ENCODE measurements around the gene TIGIT.

The TIGIT gene

GRCh38 chr3:114308377-114308776 is 14.5 kb downstream of the TIGIT start:
- in situ Hi-C loops (cut with MboI; ENCODE audit: low pct_unique_long_range_greater_than_20kb, low sequenced_read_pairs): no loop called here
- DNase-seq: no peak

- DNase-seq: no peak
- in situ Hi-C loops (cut with MboI; ENCODE audit: low pct_unique_long_range_greater_than_20kb, low sequenced_read_pairs): no loop called here
Observed at GRCh38 chr3:114308830-114309229, 15.0 kb downstream of the TIGIT start.

GRCh38 chr3:114310695-114311094 is 16.9 kb downstream of the TIGIT start:
- no peak for DNase-seq
- in situ Hi-C loops (cut with MboI; ENCODE audit: low pct_unique_long_range_greater_than_20kb, low sequenced_read_pairs): no loop called here

- no peak for DNase-seq
- in situ Hi-C loops (cut with MboI; ENCODE audit: low pct_unique_long_range_greater_than_20kb, low sequenced_read_pairs): no loop called here
Observed at GRCh38 chr3:114313426-114313825, 19.6 kb downstream of the TIGIT start.

GRCh38 chr3:114314282-114314681 is 20.5 kb downstream of the TIGIT start:
- in situ Hi-C loops (cut with MboI; ENCODE audit: low pct_unique_long_range_greater_than_20kb, low sequenced_read_pairs): no loop called here
- no peak for DNase-seq

- DNase-seq: no peak
- in situ Hi-C loops (cut with MboI; ENCODE audit: low pct_unique_long_range_greater_than_20kb, low sequenced_read_pairs): no loop called here
Observed at GRCh38 chr3:114318295-114318694, 24.5 kb downstream of the TIGIT start.

- no peak for DNase-seq
- in situ Hi-C loops (cut with MboI; ENCODE audit: low pct_unique_long_range_greater_than_20kb, low sequenced_read_pairs): no loop called here
Observed at GRCh38 chr3:114319453-114319852, 25.6 kb downstream of the TIGIT start.

GRCh38 chr3:114320246-114320645 is 26.4 kb downstream of the TIGIT start:
- DNase-seq: no peak
- in situ Hi-C loops (cut with MboI; ENCODE audit: low pct_unique_long_range_greater_than_20kb, low sequenced_read_pairs): no loop called here

GRCh38 chr3:114323546-114324254 is 29.9 kb downstream of the TIGIT start:
- no peak for DNase-seq

GRCh38 chr3:114327665-114328064 is 33.8 kb downstream of the TIGIT start:
- in situ Hi-C loops (cut with MboI; ENCODE audit: low pct_unique_long_range_greater_than_20kb, low sequenced_read_pairs): no loop called here
- no peak for DNase-seq

More at GRCh38 chr3:114323546-114324254, 29.9 kb downstream of the TIGIT start:
- in situ Hi-C loops (cut with MboI; ENCODE audit: low pct_unique_long_range_greater_than_20kb, low sequenced_read_pairs): no loop called here

- DNase-seq: no peak
- in situ Hi-C loops (cut with MboI; ENCODE audit: low pct_unique_long_range_greater_than_20kb, low sequenced_read_pairs): no loop called here
Observed at GRCh38 chr3:114328345-114328744, 34.5 kb downstream of the TIGIT start.

- DNase-seq: no peak
- in situ Hi-C loops (cut with MboI; ENCODE audit: low pct_unique_long_range_greater_than_20kb, low sequenced_read_pairs): no loop called here
Observed at GRCh38 chr3:114329823-114330222, 36.0 kb downstream of the TIGIT start.

- in situ Hi-C loops (cut with MboI; ENCODE audit: low pct_unique_long_range_greater_than_20kb, low sequenced_read_pairs): no loop called here
- DNase-seq: no peak
Observed at GRCh38 chr3:114331007-114331406, 37.2 kb downstream of the TIGIT start.

GRCh38 chr3:114331710-114332109 is 37.9 kb downstream of the TIGIT start:
- in situ Hi-C loops (cut with MboI; ENCODE audit: low pct_unique_long_range_greater_than_20kb, low sequenced_read_pairs): no loop called here
- no peak for DNase-seq

- in situ Hi-C loops (cut with MboI; ENCODE audit: low pct_unique_long_range_greater_than_20kb, low sequenced_read_pairs): no loop called here
Observed at GRCh38 chr3:114332342-114333179, 38.7 kb downstream of the TIGIT start.

GRCh38 chr3:114333180-114333922 is 39.5 kb downstream of the TIGIT start:
- no peak for DNase-seq
- in situ Hi-C loops (cut with MboI; ENCODE audit: low pct_unique_long_range_greater_than_20kb, low sequenced_read_pairs): no loop called here

More at GRCh38 chr3:114332342-114333179, 38.7 kb downstream of the TIGIT start:
- DNase-seq: no peak

- DNase-seq: no peak
- in situ Hi-C loops (cut with MboI; ENCODE audit: low pct_unique_long_range_greater_than_20kb, low sequenced_read_pairs): no loop called here
Observed at GRCh38 chr3:114333923-114334240, 40.1 kb downstream of the TIGIT start.

- in situ Hi-C loops (cut with MboI; ENCODE audit: low pct_unique_long_range_greater_than_20kb, low sequenced_read_pairs): no loop called here
- DNase-seq: peak; percentile 1
Observed at GRCh38 chr3:114336122-114336697, 42.4 kb downstream of the TIGIT start.

GRCh38 chr3:114336857-114337256 is 43.0 kb downstream of the TIGIT start:
- in situ Hi-C loops (cut with MboI; ENCODE audit: low pct_unique_long_range_greater_than_20kb, low sequenced_read_pairs): no loop called here
- no peak for DNase-seq
